Myocyte (in vitro differentiated cells): ENCODE measurements around the gene RPS19. TPM values are rescaled to one million over a fixed set of nuclear protein-coding genes. Genes with fewer than 3 reads are reported as not detected.

Source experiments
- DNase-seq: peaks from one replicate; pipeline ENCODE4 v3.0.0-alpha.2; 2012; ENCODE audit warnings: low read depth
- polyA plus RNA-seq: library from polyadenylated mRNA; unstranded; fragments of >200 nt; gene quantifications from one replicate; pipeline ENCODE4 v1.2.1, GENCODE V29; 2012; ENCODE audit warnings: missing spikeins
- total RNA-seq: library from RNA; depleted of rRNA; stranded (reverse); fragments of >200 nt; gene quantifications from 2 replicates; pipeline ENCODE4 v1.2.3, GENCODE V29; 2014

The RPS19 gene
- 323 and 368 TPM in 2 replicates for total RNA-seq
- polyA plus RNA-seq, result 2,994 TPM

GRCh38 chr19:41859618-41860418, at the start of gene RPS19:
RPS19 (plus strand) TSS chr19:41860255; CDS start chr19:41860775, 520 bp downstream.
- DNase-seq, result peak; percentile 99

- DNase-seq, result no peak
These were observed 49.8 kb upstream of the RPS19 start for GRCh38 chr19:41810301-41810700.

DNA sequence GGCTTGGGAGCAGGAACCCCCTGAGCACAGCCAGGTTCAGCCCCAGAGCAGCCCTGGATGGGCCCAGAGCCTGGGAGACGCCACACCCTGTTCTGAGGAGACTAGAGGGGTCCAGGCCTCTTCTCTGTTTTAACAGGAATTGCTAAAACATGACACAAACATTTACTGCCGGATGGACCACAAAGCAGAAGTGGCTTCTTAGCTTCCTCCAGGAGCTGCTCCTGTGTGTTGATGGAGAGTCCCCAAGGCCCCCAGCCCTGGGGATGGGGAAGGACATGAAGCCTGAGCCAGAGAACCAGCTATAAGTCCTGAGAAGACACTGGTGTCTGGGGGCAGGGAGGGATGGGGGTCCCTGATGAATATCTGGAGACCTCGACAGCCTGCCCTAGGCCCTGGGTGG, 49.0 kb upstream of the RPS19 start:
- DNase-seq, result no peak

DNA sequence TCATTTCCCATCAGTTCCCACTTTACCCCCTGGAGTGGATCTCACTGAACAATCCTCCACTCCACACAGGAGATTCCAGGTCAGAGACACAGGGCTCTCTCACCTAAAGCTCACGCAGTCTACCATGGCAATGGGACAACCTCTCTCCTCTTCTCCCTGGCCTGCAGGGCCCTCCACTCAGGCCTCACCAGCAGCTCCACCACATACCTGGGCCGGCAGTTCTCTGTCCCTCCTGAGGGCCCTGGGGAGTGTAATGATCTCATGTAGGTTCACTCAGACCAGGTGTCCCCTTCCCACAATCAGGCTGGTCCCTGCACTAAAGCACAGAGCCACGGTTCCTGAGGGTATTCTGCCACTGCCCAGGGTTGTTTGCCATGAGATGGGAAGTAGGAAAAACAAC, 48.1 kb upstream of the RPS19 start:
- DNase-seq, result no peak

- DNase-seq, result no peak
These were observed 46.1 kb upstream of the RPS19 start for GRCh38 chr19:41813911-41814310.

DNA sequence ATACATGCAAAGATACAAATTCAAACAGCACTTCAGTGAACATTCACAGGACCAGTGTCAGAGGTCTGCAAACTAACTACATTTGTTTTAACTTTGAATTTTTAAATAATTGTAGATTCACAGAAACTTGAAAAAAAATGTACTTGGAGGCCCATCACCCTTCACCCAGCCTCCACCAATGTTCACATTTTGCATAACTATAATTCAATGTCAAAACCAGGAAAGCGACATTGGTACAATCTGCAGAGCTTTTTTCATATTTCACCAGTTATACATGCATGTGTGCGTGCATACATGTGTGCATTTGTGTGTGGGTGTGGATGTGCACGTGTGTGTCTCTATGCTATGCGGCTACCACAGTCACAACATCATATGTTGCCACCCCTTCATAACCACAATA, 44.8 kb upstream of the RPS19 start:
- DNase-seq, result no peak

DNA sequence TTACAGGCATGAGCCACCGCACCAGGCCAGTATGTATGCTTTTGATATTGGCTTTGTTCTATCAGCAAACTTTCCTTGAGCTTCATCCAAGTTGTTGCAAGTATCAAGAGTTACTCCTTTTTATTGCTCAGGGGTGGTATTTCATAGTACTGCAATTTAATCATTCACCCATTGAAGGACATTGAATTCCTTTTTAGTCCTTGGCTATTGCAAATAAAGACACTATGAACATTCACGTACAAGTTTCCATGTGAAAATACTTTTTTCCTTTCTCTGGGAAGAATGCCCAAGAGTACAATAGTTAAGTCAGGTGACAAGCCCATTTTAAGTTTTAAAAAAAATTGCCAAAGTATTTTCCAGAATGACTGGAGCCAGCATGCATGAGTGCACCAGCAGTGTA, 43.3 kb upstream of the RPS19 start:
- no peak for DNase-seq

- peak; percentile 15 for DNase-seq
These were observed 38.9 kb upstream of the RPS19 start for GRCh38 chr19:41821003-41821735.

DNA sequence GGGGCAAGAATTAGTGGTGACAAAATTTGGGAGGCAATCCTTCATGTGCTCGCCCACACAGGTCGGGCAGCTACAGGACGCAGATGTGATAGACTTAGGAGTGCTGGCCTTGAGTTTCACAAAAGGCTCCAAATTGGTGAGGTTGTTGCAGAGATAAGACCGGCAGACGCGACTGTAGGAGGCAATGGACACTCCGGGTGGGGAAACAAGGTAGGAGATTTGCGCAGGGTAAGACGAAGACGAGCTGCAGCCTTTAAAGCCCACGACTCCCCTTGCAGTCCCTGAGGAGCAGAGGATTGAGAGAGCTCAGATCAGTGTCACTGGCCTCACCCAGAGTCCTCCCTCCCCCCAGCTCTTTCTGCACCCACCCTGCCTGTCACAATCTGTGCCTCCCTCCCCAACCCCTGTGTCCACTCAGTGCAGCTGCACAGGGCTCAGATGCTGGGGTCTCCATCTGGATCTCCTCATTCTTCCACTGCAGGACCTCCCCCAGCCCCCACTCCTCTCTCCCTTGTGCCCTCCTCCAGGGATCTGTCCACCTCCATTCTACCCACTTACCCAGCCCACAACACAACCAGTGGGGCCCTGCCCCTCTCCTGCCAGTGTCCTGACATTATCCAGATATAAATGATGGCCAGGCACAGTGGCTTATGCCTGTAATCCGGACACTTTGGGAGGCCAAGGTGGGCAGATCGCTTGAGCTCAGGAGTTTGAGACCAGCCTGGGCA, 21.9 kb upstream of the RPS19 start:
- DNase-seq, result no peak

DNA sequence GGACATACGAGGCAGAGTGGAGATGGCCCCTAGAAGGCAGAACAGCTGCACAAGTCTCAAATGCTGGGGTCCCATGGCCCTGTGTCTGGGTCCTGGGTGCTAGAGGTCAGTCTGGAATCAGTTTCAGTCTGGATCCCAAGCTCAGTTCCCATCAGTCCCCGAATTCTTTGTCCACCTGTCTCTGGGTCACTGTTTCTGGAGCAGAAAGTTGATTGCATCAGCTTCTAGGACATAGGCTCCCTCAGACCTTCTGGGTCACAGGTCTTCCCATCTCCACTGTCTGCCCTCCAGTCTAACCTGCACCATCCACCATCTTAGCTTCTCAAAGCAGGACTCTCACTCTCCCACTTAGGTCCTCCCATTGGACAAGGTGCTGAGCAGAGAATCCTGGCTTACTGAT, 20.8 kb upstream of the RPS19 start:
- no peak for DNase-seq

DNA sequence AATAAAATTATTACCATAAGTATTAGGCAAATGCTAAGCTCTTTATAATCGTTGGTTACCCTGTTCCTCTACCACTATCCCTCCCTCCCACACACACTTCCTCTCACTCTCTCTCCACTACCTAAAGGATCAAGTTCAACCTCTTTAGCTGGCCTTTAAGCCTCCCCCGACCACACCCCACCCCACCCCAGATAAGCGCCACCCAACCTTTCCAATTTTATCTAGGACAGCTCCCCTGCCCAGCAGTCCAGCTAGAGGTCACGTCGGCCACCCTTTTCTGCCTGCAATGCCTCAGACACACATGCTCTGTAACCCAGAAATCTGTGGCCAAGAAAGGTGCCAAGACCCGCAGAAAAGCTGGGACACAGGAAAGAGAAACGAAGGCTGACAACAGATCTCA, 16.7 kb upstream of the RPS19 start:
- no peak for DNase-seq

DNA sequence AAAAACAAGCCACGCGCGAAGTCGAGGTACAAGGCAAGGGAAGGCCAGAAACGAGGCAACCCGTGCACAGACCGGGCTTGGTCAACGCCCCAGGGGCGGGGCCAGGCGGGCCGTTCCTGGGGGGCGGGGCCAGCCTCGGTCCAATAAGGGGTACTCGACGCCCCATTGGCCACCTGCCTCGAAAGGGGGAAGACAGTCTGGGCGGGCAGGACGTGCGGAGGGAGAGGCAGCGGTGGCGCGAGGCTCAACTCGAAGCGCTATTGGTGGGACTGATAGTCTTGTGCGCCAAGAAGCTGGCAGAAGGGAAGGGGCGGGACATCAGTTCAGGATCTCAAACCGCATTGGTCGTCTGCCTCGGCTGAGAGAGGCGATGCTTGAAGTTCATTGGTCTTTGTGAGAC, 15.5 kb upstream of the RPS19 start, which contains the start of gene LYPD4:
LYPD4 (minus strand) TSS at position 83 of the 400 bp plus-strand sequence. CDS start 5,398 bp downstream, outside the sequence.
- DNase-seq, result no peak

GRCh38 chr19:41845001-41845050, 15.2 kb upstream of the RPS19 start, which contains the start of gene DMRTC2:
DMRTC2 (plus strand) TSS chr19:41845042; CDS start chr19:41847429, 2,387 bp downstream.
- no peak for DNase-seq

- no peak for DNase-seq
These were observed 14.9 kb upstream of the RPS19 start for GRCh38 chr19:41845051-41845590.

GRCh38 chr19:41847351-41848105, 12.5 kb upstream of the RPS19 start:
- DNase-seq, result no peak

DNA sequence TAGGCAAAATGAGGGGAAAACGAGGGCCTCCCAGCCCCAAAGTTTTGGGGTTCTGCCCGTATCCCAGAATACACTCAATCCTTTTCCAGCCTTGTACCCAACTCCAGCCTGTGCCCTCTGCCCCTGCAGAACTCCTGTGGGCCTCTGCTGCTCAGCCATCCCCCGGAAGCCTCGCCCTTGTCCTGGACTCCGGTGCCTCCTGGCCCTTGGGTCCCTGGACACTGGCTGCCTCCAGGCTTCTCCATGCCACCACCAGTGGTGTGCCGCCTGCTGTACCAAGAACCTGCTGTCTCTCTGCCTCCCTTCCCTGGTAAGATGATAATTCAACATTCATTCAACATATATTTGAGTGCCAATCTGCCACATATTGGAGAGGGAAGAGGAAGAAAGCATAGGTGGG, 11.4 kb upstream of the RPS19 start:
- DNase-seq, result no peak

- no peak for DNase-seq
These were observed 11.0 kb upstream of the RPS19 start for GRCh38 chr19:41849067-41849466.

GRCh38 chr19:41850381-41850780, 9.7 kb upstream of the RPS19 start:
- no peak for DNase-seq

DNA sequence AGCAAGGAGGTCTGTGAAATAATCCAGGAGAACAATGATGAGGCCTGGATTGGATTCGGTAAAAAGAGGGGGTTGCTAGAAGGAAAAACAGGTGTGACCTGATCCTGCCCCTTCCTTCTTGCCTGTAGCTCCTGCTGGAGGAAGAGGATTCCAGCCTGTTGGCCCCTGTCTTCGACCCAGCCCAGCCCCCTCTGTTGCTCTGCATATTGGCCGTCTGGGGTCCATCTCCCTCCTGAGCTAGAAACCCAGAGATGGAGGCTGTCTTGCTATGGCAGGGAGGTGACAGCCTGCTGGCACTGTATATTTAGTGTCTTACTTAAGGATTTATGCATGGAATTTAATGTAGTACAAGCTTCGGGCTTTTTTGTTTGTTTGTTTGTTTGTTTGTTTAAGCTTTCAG, 8.6 kb upstream of the RPS19 start:
- DNase-seq, result no peak

DNA sequence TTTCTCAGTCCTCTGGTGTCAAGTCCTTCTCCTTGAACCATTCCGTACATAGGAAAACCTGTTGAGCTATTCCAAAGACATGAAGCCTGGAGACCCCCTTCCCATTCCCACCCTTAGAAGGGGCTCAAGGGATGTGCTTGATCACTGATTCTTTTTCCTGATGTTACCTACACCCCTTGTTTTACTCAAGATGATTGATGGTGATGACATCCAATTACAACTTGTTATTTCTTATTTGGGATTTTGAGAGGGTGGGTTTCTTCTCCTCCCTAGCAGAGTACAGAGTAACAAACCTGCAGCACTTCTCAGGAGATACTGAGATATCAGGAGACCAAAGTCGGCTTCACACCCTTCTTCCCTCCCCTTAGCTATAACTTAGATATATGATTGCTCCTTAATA, 6.7 kb upstream of the RPS19 start:
- no peak for DNase-seq

DNA sequence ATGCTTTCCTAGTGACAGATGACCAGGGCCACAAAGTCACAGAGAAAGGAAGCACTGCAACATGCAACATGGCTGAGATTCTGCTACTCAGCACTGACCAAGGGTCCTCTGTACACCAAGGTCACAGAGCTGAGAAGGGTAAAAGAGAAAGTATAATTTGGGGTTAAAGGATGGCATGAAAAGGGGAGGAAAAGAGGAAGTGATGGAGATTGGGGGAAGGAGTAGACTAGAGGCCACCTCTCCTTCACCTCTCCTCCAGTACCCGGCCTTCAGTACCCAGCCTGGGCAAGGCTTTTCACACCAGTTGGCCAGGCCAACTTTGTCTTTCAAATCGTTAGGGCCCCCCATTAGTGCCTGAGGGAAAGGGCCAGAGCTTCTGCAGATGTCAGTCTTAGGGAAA, 6.3 kb upstream of the RPS19 start:
- DNase-seq, result no peak
